OCI-LY3 (cell line): Measurements from ENCODE around the gene GTF2E1.
"Not testable (repeated sequence)": the region's sequence is repeated elsewhere in the genome, so short reads cannot be mapped to it uniquely, and the experiment has no call there.

Experiments
- H2AFZ ChIP-seq: fragments of 200-600, 300-600 bp; shearing (Covaris generic); 2 replicates; pipeline ENCODE4 v1.6.0; 2014; ENCODE audit warnings: antibody characterized with exemption, low read depth, low read length
- H3K27ac ChIP-seq: fragments of 200-600, 300-600 bp; sonication (generic); 2 replicates; pipeline ENCODE4 v1.5.1; 2014; ENCODE audit warnings: mild to moderate bottlenecking, low read length, moderate library complexity, mixed read lengths
- H3K27me3 ChIP-seq: fragments of 200-600, 300-600 bp; sonication (generic); 2 replicates; pipeline ENCODE4 v1.6.1; 2014; ENCODE audit warnings: low read depth, low read length, mixed read lengths
- H3K36me3 ChIP-seq: fragments of 200-600, 300-600 bp; sonication (generic); replicated peaks from 2 replicates; pipeline ENCODE3; 2014; ENCODE audit warnings: low read depth, low read length, mixed read lengths
- H3K4me1 ChIP-seq: fragments of 300-600, 200-600 bp; sonication (generic); 2 replicates; pipeline ENCODE4 v1.6.1; 2014; ENCODE audit warnings: low read length, mixed read lengths
- H3K4me2 ChIP-seq: fragments of 200-600, 300-600 bp; sonication (generic); 2 replicates; pipeline ENCODE4 v1.6.1; 2014; ENCODE audit warnings: low read length, mixed read lengths
- H3K4me3 ChIP-seq: fragments of 300-600, 200-600 bp; sonication (generic); 2 replicates; pipeline ENCODE4 v1.5.1; 2014; ENCODE audit warnings: antibody characterized with exemption, mild to moderate bottlenecking, low read length, moderate library complexity
- H3K79me2 ChIP-seq: fragments of 300-600, 200-600 bp; shearing (Covaris generic); 2 replicates; pipeline ENCODE4 v1.6.1; 2014; ENCODE audit warnings: mild to moderate bottlenecking, low read length, mixed read lengths
- H3K9ac ChIP-seq: fragments of 300-600, 200-600 bp; shearing (Covaris generic); 2 replicates; pipeline ENCODE4 v1.6.0; 2014; ENCODE audit warnings: mild to moderate bottlenecking, low read length, moderate library complexity
- H3K9me3 ChIP-seq: fragments of 200-600, 300-600 bp; shearing (Covaris generic); 2 replicates; pipeline ENCODE4 v1.6.1; 2014; ENCODE audit warnings: low read length, mixed read lengths; ENCODE audit not compliant: insufficient read depth
- H4K20me1 ChIP-seq: fragments of 200-600, 300-600 bp; sonication (generic); 2 replicates; pipeline ENCODE4 v1.6.1; 2016; ENCODE audit warnings: low read length, mixed read lengths; ENCODE audit not compliant: insufficient read depth
- CTCF ChIP-seq: fragments of 200-600, 300-600 bp; sonication (generic); IDR thresholded peaks from 2 replicates; pipeline ENCODE4 v1.5.1; 2014; ENCODE audit warnings: antibody characterized with exemption, low read length, low read depth
- EZH2phosphoT487 ChIP-seq: fragments of 200-600 bp; shearing (Covaris generic); IDR thresholded peaks from 2 replicates; pipeline ENCODE4 v1.6.1; 2018; ENCODE audit warnings: antibody characterized with exemption, mixed run types, low read depth

GTF2E1 gene

DNA sequence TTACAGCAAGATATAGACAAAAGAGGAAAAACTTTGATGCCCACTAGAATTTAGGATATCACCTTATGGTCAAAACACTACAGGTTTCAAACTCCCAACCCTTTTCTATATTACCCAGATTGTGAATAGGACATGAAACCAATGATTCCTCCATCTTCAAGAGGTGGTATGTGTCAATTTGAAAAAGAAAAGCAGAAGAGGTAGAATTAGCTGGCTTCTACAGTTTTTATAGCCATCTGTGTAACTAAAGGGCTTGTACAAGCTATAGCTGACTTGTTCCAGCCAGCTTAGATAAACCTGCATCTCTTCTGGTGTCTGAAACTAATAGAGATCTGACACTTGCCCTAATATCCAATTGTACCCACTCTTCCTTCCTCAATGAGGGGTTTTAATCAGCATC is 35.6 kb upstream of the GTF2E1 start:
- no peak overlapping the region for H3K4me3 ChIP-seq
- no peak overlapping the region for H2AFZ ChIP-seq
- H3K9ac ChIP-seq = no peak overlapping the region
- no peaks in the 10 kb centered on the region for H3K27me3 ChIP-seq
- H3K4me2 ChIP-seq = peak overlapping the region; percentile 15; the same call in 1 of the 2 replicates
- H3K4me1 ChIP-seq = peaks cover 22% of the 10 kb centered on the region
- peaks cover 13% of the 10 kb centered on the region for H3K36me3 ChIP-seq
- H4K20me1 ChIP-seq = no peaks in the 10 kb centered on the region
- peak overlapping the region; percentile 57 for H3K27ac ChIP-seq
- no peaks in the 10 kb centered on the region for H3K79me2 ChIP-seq
- no peaks in the 10 kb centered on the region; the same call in 1 of the 2 replicates for H3K9me3 ChIP-seq
- TF ChIP-seq EZH2phosphoT487 = no peak
- TF ChIP-seq CTCF = no peak

DNA sequence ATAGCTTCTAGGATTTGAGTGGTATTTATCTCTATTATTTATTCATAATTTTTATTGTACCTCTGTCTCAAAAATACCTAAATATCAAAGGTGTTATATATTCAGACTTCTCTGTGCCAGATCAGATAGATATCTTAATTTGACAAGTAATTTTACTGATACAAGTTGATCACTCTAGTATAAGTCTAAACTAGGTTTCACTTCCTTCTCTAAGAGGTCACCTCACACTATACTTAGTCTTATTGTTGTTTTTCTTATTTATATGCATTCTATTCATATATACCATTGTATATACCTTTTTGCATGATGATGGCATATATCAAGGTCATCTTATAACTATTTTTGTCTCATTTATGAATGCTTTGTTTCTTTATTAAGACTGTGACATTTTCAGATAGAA is 34.1 kb upstream of the GTF2E1 start:
- Histone ChIP-seq H4K20me1 (no peaks in the 10 kb centered on the region), H3K4me2 (no peak overlapping the region), H3K4me1 (peaks cover 22% of the 10 kb centered on the region), H3K4me3 (no peak overlapping the region), H2AFZ (no peak overlapping the region), H3K27me3 (no peaks in the 10 kb centered on the region), H3K9ac (no peak overlapping the region), H3K27ac (no peak overlapping the region), H3K79me2 (no peaks in the 10 kb centered on the region), H3K9me3 (no peaks in the 10 kb centered on the region), H3K36me3 (peaks cover 8% of the 10 kb centered on the region)
- TF ChIP-seq EZH2phosphoT487 (no peak), CTCF (no peak)

- TF ChIP-seq EZH2phosphoT487 (no peak), CTCF (no peak)
- Histone ChIP-seq H2AFZ (no peak overlapping the region), H3K27ac (no peak overlapping the region), H3K36me3 (peaks cover 4% of the 10 kb centered on the region), H3K9ac (no peak overlapping the region), H3K27me3 (no peaks in the 10 kb centered on the region), H3K4me1 (peaks cover 22% of the 10 kb centered on the region), H4K20me1 (no peaks in the 10 kb centered on the region), H3K79me2 (no peaks in the 10 kb centered on the region), H3K4me3 (no peak overlapping the region), H3K4me2 (no peak overlapping the region), H3K9me3 (no peaks in the 10 kb centered on the region)
Observed at GRCh38 chr3:120710369-120710768, 32.2 kb upstream of the GTF2E1 start.

DNA sequence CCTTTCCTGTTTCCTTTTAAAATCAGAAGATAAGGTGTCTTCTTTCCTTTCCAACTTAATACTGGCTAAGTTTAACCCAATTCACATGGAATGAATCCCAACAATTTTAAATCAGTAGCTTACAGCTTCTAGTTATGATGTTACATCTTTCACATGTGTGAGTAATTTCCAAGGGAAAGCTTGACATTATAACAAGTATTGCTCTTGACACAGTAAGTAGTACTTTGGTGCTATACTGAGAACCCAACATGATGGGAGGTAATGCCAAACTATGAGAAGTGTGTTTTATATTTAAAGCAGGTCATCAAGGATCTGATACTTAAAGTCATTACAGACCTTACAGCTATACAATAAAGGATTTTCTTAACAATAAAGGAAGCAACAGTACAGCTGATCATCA is 29.3 kb upstream of the GTF2E1 start:
- Histone ChIP-seq H2AFZ (no peak overlapping the region), H3K27ac (no peak overlapping the region), H4K20me1 (no peaks in the 10 kb centered on the region), H3K36me3 (no peaks in the 10 kb centered on the region), H3K79me2 (0 out of 2 replicates have a peak, but pooled peaks cover 1% of the 10 kb centered on the region), H3K27me3 (no peaks in the 10 kb centered on the region), H3K4me1 (peaks cover 6% of the 10 kb centered on the region), H3K9me3 (no peaks in the 10 kb centered on the region), H3K9ac (no peak overlapping the region), H3K4me3 (no peak overlapping the region), H3K4me2 (no peak overlapping the region)
- no peak for TF ChIP-seq EZH2phosphoT487
- TF ChIP-seq CTCF = no peak

DNA sequence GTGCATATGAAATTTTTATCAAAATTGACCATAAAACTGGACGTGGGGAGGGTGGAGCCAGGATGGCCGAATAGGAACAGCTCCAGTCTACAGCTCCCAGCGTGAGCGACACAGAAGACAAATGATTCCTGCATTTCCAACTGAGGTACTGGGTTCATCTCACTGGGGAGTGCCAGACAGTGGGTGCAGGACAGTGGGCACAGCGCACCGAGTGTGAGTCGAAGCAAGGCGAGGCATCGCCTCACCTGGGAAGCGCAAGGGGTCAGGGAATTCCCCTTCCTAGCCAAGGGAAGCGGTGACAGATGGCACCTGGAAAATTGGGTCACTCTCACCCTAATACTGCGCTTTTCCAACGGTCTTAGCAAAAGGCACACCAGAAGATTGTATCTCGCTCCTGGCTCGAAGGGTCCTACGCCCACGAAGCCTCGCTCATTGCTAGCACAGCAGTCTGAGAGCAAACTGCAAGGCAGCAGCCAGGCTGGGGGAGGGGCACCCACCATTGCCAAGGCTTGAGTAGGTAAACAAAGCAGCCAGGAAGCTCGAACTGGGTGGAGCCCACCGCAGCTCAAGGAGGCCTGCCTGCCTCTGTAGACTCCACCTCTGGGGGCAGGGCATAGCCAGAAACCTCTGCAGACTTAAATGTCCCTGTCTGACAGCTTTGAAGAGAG is 23.2 kb upstream of the GTF2E1 start:
- H3K79me2 ChIP-seq, H2AFZ ChIP-seq: not testable (repeated sequence)

More for the DNA sequence above, 23.2 kb upstream of the GTF2E1 start:
- H3K4me2 ChIP-seq, H3K9me3 ChIP-seq, H3K36me3 ChIP-seq, H3K4me1 ChIP-seq, H4K20me1 ChIP-seq, H3K4me3 ChIP-seq, H3K9ac ChIP-seq, H3K27ac ChIP-seq, H3K27me3 ChIP-seq: not testable (repeated sequence)
